COR-L47 (cell line): Measurements from ENCODE around the gene DTNB.

Experiments
- DNase-seq: peaks from one replicate; lab custom pipeline; 2025; lab: John Stamatoyannopoulos, UW

DTNB gene

GRCh38 chr2:25367296-25367695 lies 306.1 kb downstream of the DTNB start:
- DNase-seq, result no peak

GRCh38 chr2:25366629-25367028 lies 306.7 kb downstream of the DTNB start:
- DNase-seq, result no peak

- no peak for DNase-seq
Measured at GRCh38 chr2:25365241-25365640, 308.1 kb downstream of the DTNB start.

- DNase-seq, result no peak
Measured at GRCh38 chr2:25363733-25364132, 309.6 kb downstream of the DTNB start.

GRCh38 chr2:25362434-25363145 lies 310.8 kb downstream of the DTNB start:
- DNase-seq, result no peak

- peak; percentile 87 for DNase-seq
Measured at GRCh38 chr2:25362049-25362433, 311.3 kb downstream of the DTNB start.

- no peak for DNase-seq
Measured at GRCh38 chr2:25361261-25362048, 311.9 kb downstream of the DTNB start.

GRCh38 chr2:25358836-25359235 lies 314.5 kb downstream of the DTNB start:
- no peak for DNase-seq

GRCh38 chr2:25358249-25358815 lies 315.0 kb downstream of the DTNB start:
- DNase-seq, result no peak

- no peak for DNase-seq
Measured at GRCh38 chr2:25356088-25356487, 317.3 kb downstream of the DTNB start.

- no peak for DNase-seq
Measured at GRCh38 chr2:25355270-25355669, 318.1 kb downstream of the DTNB start.

- DNase-seq, result no peak
Measured at GRCh38 chr2:25354116-25354515, 319.3 kb downstream of the DTNB start.

- no peak for DNase-seq
Measured at GRCh38 chr2:25349397-25349796, 324.0 kb downstream of the DTNB start.

- DNase-seq, result no peak
Measured at GRCh38 chr2:25347846-25348245, 325.5 kb downstream of the DTNB start.

GRCh38 chr2:25347205-25347815 lies 326.1 kb downstream of the DTNB start:
- no peak for DNase-seq

GRCh38 chr2:25343187-25343825 lies 330.1 kb downstream of the DTNB start:
- no peak for DNase-seq

- DNase-seq, result peak; percentile 77
Measured at GRCh38 chr2:25342372-25343186, 330.8 kb downstream of the DTNB start.

GRCh38 chr2:25341753-25342371 lies 331.5 kb downstream of the DTNB start, which contains the start of gene DNMT3A:
Gene DNMT3A, minus strand, starts transcription at chr2:25341925. Its CDS starts 27,941 bp downstream, at chr2:25313984.
- peak; percentile 71 for DNase-seq

GRCh38 chr2:25341011-25341727 lies 332.2 kb downstream of the DTNB start:
- peak; percentile 54 for DNase-seq
